K562 (cell line): ENCODE data around the gene CRYGB. TPM values are rescaled to one million over a fixed set of nuclear protein-coding genes. Genes with fewer than 3 reads are reported as not detected.
A peak's percentile ranks its signal among the peaks of the same experiment; 100 is the strongest.

Source experiments
- CC2D1A ChIP-seq: fragments of 450-650 bp; IDR thresholded peaks from 2 replicates; pipeline ENCODE4 v1.6.1; 2017; ENCODE audit warnings: mild to moderate bottlenecking
- CCAR2 ChIP-seq: fragments of 200-400 bp; formaldehyde crosslinking; IDR thresholded peaks from 2 replicates; pipeline ENCODE4 v1.6.1; 2017; ENCODE audit warnings: mild to moderate bottlenecking, low read depth, low read length
- CSDE1 ChIP-seq, 2 experiments: fragments of 450-650 bp; IDR thresholded peaks; 2 replicates each; pipeline ENCODE4 v1.6.1; 2016; ENCODE audit warnings: mild to moderate bottlenecking in 1 of 2
- DPF2 ChIP-seq: fragments of 450-650 bp; IDR thresholded peaks from 2 replicates; pipeline ENCODE4 v1.6.1; 2016
- EHMT2 ChIP-seq: fragments of 450-650 bp; IDR thresholded peaks from 2 replicates; pipeline ENCODE4 v1.6.1; 2018; ENCODE audit warnings: antibody characterized with exemption
- ELF1 ChIP-seq: fragments of 200-800 bp; sonication (Bioruptor generic); IDR thresholded peaks from 2 replicates; pipeline ENCODE4 v1.6.1; 2016; ENCODE audit warnings: missing genetic modification characterization, missing compliant biosample characterization
- EP300 ChIP-seq: IDR thresholded peaks from 2 replicates; pipeline ENCODE4 v1.6.1; 2012; ENCODE audit warnings: low read length, improper control_type of control experiment
- GTF2F1 ChIP-seq: IDR thresholded peaks from 2 replicates; pipeline ENCODE4 v1.6.1; 2011; ENCODE audit warnings: low read depth, low read length, improper control_type of control experiment
- HDAC1 ChIP-seq, 2 experiments: fragments of 450-650 bp; IDR thresholded peaks; 2 replicates each; pipeline ENCODE4 v1.6.1; 2016 to 2017; ENCODE audit warnings: inconsistent platforms in 1 of 2, mild to moderate bottlenecking in 1 of 2, moderate library complexity in 1 of 2
- HMG20A ChIP-seq: fragments of 450-650 bp; formaldehyde crosslinking; conservative IDR thresholded peaks from 2 replicates; pipeline ENCODE4 v1.4.0; 2020; ENCODE audit warnings: mild to moderate bottlenecking, mixed read lengths
- HMG20B ChIP-seq: fragments of 250-450 bp; sonication (Bioruptor Pico); IDR thresholded peaks from 2 replicates; pipeline ENCODE4 v1.5.0; 2021; ENCODE audit warnings: mild to moderate bottlenecking
- KLF6 ChIP-seq: fragments of 250-450 bp; sonication (Bioruptor Pico); IDR thresholded peaks from 2 replicates; pipeline ENCODE4 v1.4.0; 2020; ENCODE audit warnings: mild to moderate bottlenecking, moderate library complexity, borderline replicate concordance
- SMARCA4 ChIP-seq: fragments of 450-650 bp; IDR thresholded peaks from 2 replicates; pipeline ENCODE4 v1.6.1; 2016
- WHSC1 ChIP-seq: IDR thresholded peaks from one replicate; pipeline ENCODE4 v1.6.1; 2012; ENCODE audit warnings: low read length, control low read depth, inconsistent platforms
- ZBTB1 ChIP-seq: sonication (generic); formaldehyde crosslinking; IDR thresholded peaks from 2 replicates; pipeline ENCODE4 v1.8.1; 2023; ENCODE audit warnings: missing genetic modification reagents, low read depth, mild to moderate bottlenecking, borderline replicate concordance
- ZBTB17 ChIP-seq: fragments of 450-650 bp; formaldehyde crosslinking; IDR thresholded peaks from 2 replicates; pipeline ENCODE4 v1.4.0; 2020; ENCODE audit warnings: mild to moderate bottlenecking
- ZC3H4 ChIP-seq: sonication (generic); formaldehyde crosslinking; IDR thresholded peaks from 2 replicates; pipeline ENCODE4 v1.9.0; 2021; ENCODE audit warnings: missing genetic modification reagents, borderline replicate concordance
- ZFX ChIP-seq: sonication (generic); formaldehyde crosslinking; IDR thresholded peaks from 2 replicates; pipeline ENCODE4 v1.8.0; 2022; ENCODE audit warnings: mild to moderate bottlenecking, missing genetic modification reagents, moderate library complexity
- ZNF586 ChIP-seq: fragments of 450-650 bp; formaldehyde crosslinking; conservative IDR thresholded peaks from 2 replicates; pipeline ENCODE4 v1.4.0; 2020; ENCODE audit warnings: mild to moderate bottlenecking, moderate library complexity
- ZNF707 ChIP-seq: fragments of 250-450 bp; sonication (Bioruptor Pico); conservative IDR thresholded peaks from 2 replicates; pipeline ENCODE4 v1.8.0; 2022; ENCODE audit warnings: inconsistent platforms, mild to moderate bottlenecking, moderate library complexity
- polyA plus RNA-seq, 8 experiments: library from polyadenylated mRNA; depleted of rRNA in 4 of 8; stranded (reverse) in 5 of 8; unstranded in 3 of 8; fragments of >200 nt; fragmentation: Nextera tagmentation in 2 of 8; fragmentation: Illumina TruSeq in 1 of 8; extraction: Ambion mirVana in 2 of 8; extraction: Trizol in 1 of 8; gene quantifications; 2 replicates each; pipeline versions ENCODE4 v1.2.1 to v1.2.3, GENCODE V29; 2011 to 2014; ENCODE audit warnings: inconsistent platforms in 1 of 8, missing spikeins in 1 of 8
- total RNA-seq, 7 experiments: library from RNA; depleted of rRNA in 6 of 7; stranded (reverse); fragments of >200 nt in 6 of 7; fragmentation: Illumina TruSeq in 2 of 7; extraction: Trizol in 2 of 7; gene quantifications; 2 replicates each; pipeline versions ENCODE4 v1.2.1 to v1.2.3, GENCODE V29; 2011 to 2021; ENCODE audit warnings: low replicate concordance in 1 of 7
- TF ChIP-seq, protein P1 (sequence below): IDR thresholded peaks from 3 replicates; pipeline ENCODE4 v1.6.1; 2011; ENCODE audit warnings: borderline replicate concordance, mild to moderate bottlenecking; ENCODE audit not compliant: insufficient read length, insufficient read depth
- TF ChIP-seq, protein P2 (sequence below), 2 experiments: fragments of 450-650 bp; IDR thresholded peaks; 2 replicates each; pipeline ENCODE4 v1.6.1; 2018; ENCODE audit warnings: mild to moderate bottlenecking in 2 of 2, low read depth in 1 of 2; ENCODE audit not compliant: partially characterized antibody in 2 of 2
- TF ChIP-seq, protein P3 (sequence below), 2 experiments: fragments of 450-650 bp; conservative IDR thresholded peaks; 2 replicates each; pipeline ENCODE4 v1.6.1; 2017; ENCODE audit warnings: mild to moderate bottlenecking in 2 of 2, moderate library complexity in 2 of 2
- TF ChIP-seq, protein P4 (sequence below): fragments of 450-650 bp; formaldehyde crosslinking; IDR thresholded peaks from 2 replicates; pipeline ENCODE4 v1.4.0; 2020; ENCODE audit warnings: mild to moderate bottlenecking

CRYGB gene
- total and polyA plus RNA-seq, 9 of the 15 experiments (the other 6 are each of a cell fraction or from before 2014, with no cell fraction given): not detected

DNA sequence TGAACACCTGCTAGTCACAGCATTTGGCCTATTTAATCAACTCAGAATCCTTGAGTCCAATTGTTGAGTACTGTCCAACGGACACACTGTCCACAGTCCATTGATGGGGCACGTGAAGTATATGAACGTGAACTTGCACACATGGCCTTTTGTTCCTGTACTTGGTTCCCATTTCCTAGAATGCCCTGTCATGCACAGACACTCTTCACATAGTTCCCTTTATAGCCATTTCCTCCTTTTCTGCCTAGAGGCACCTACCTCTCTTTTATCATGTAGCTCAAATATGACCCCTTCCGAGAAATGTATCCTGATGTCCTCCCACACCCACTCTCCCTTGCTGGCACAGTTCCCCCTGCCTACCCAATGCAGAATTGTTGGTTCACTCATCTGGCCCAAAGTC, 26.2 kb upstream of the CRYGB start (continued):
- no peak for TF ChIP-seq ZNF707 (CRISPR knock-in tag)
- TF ChIP-seq ELF1 (tag): 0 out of 2 replicates have a peak, but pooled peaks have one; percentile 29
- TF ChIP-seq ZNF586 (CRISPR knock-in tag): no peak
- no peak for TF ChIP-seq CCAR2
- TF ChIP-seq, protein P1, sequence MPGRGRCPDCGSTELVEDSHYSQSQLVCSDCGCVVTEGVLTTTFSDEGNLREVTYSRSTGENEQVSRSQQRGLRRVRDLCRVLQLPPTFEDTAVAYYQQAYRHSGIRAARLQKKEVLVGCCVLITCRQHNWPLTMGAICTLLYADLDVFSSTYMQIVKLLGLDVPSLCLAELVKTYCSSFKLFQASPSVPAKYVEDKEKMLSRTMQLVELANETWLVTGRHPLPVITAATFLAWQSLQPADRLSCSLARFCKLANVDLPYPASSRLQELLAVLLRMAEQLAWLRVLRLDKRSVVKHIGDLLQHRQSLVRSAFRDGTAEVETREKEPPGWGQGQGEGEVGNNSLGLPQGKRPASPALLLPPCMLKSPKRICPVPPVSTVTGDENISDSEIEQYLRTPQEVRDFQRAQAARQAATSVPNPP: no peak
- peak; percentile 55 for TF ChIP-seq SMARCA4
- TF ChIP-seq ZBTB17 (CRISPR knock-in tag): no peak
- TF ChIP-seq, protein P2, sequence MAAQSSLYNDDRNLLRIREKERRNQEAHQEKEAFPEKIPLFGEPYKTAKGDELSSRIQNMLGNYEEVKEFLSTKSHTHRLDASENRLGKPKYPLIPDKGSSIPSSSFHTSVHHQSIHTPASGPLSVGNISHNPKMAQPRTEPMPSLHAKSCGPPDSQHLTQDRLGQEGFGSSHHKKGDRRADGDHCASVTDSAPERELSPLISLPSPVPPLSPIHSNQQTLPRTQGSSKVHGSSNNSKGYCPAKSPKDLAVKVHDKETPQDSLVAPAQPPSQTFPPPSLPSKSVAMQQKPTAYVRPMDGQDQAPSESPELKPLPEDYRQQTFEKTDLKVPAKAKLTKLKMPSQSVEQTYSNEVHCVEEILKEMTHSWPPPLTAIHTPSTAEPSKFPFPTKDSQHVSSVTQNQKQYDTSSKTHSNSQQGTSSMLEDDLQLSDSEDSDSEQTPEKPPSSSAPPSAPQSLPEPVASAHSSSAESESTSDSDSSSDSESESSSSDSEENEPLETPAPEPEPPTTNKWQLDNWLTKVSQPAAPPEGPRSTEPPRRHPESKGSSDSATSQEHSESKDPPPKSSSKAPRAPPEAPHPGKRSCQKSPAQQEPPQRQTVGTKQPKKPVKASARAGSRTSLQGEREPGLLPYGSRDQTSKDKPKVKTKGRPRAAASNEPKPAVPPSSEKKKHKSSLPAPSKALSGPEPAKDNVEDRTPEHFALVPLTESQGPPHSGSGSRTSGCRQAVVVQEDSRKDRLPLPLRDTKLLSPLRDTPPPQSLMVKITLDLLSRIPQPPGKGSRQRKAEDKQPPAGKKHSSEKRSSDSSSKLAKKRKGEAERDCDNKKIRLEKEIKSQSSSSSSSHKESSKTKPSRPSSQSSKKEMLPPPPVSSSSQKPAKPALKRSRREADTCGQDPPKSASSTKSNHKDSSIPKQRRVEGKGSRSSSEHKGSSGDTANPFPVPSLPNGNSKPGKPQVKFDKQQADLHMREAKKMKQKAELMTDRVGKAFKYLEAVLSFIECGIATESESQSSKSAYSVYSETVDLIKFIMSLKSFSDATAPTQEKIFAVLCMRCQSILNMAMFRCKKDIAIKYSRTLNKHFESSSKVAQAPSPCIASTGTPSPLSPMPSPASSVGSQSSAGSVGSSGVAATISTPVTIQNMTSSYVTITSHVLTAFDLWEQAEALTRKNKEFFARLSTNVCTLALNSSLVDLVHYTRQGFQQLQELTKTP (IDR thresholded peaks at IDR 0.05; ENCODE audit: low read depth in 1 of 2, partially characterized antibody in 2 of 2): no peak
- TF ChIP-seq, protein P3, sequence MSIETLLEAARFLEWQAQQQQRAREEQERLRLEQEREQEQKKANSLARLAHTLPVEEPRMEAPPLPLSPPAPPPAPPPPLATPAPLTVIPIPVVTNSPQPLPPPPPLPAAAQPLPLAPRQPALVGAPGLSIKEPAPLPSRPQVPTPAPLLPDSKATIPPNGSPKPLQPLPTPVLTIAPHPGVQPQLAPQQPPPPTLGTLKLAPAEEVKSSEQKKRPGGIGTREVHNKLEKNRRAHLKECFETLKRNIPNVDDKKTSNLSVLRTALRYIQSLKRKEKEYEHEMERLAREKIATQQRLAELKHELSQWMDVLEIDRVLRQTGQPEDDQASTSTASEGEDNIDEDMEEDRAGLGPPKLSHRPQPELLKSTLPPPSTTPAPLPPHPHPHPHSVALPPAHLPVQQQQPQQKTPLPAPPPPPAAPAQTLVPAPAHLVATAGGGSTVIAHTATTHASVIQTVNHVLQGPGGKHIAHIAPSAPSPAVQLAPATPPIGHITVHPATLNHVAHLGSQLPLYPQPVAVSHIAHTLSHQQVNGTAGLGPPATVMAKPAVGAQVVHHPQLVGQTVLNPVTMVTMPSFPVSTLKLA (conservative IDR thresholded peaks at IDR 0.05): peak; percentile 12 to 58; a peak in 2 of 4 replicates
- 0 out of 2 replicates have a peak, but pooled peaks have one; percentile 34 for TF ChIP-seq EHMT2
- TF ChIP-seq ZFX (CRISPR knock-in tag): no peak
- no peak for TF ChIP-seq HMG20A (CRISPR knock-in tag)
- peak; percentile 39; the same call in 1 of the 2 replicates for TF ChIP-seq CC2D1A
- peak; percentile 12; the same call in 1 of the 2 replicates for TF ChIP-seq DPF2
- no peak for TF ChIP-seq ZC3H4 (CRISPR knock-in tag)
- no peak for TF ChIP-seq KLF6 (CRISPR knock-in tag)
- peak; percentile 39; the same call in 1 of the 2 replicates for TF ChIP-seq EP300
- no peak for TF ChIP-seq HMG20B (CRISPR knock-in tag)
- TF ChIP-seq GTF2F1: no peak
- TF ChIP-seq WHSC1: no peak
- no peak for TF ChIP-seq ZBTB1 (CRISPR knock-in tag)
- TF ChIP-seq CSDE1 (IDR thresholded peaks at IDR 0.05): no peak
- TF ChIP-seq, protein P4, sequence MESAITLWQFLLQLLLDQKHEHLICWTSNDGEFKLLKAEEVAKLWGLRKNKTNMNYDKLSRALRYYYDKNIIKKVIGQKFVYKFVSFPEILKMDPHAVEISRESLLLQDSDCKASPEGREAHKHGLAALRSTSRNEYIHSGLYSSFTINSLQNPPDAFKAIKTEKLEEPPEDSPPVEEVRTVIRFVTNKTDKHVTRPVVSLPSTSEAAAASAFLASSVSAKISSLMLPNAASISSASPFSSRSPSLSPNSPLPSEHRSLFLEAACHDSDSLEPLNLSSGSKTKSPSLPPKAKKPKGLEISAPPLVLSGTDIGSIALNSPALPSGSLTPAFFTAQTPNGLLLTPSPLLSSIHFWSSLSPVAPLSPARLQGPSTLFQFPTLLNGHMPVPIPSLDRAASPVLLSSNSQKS (CRISPR knock-in tag): no peak
- TF ChIP-seq HDAC1 (IDR thresholded peaks at IDR 0.05): no peak
